Measurements from ENCODE around the gene KLHL22.

Gene KLHL22

GRCh38 chr22:20400606-20401375 is 94.8 kb downstream of the KLHL22 start:
- Histone ChIP-seq H4K20me1 (ENCODE audit: insufficient read depth) (no peaks in the 10 kb centered on the region), H2AFZ (ENCODE audit: low read depth) (no peak overlapping the region), H3K27ac (no peak overlapping the region), H3K36me3 (ENCODE audit: insufficient read depth) (no peaks in the 10 kb centered on the region), H3K4me3 (IDR thresholded peaks at IDR 0.05; ENCODE audit: insufficient read depth, low read depth, low read length) (no peak overlapping the region), H3K4me1 (ENCODE audit: low read depth, poor library complexity, severe bottlenecking) (no peaks in the 10 kb centered on the region), H3K4me2 (no peak overlapping the region), H3K79me2 (ENCODE audit: insufficient read depth, low read depth) (no peaks in the 10 kb centered on the region), H3K9ac (no peak overlapping the region), H3K27me3 (ENCODE audit: insufficient read depth, low read depth) (no peaks in the 10 kb centered on the region)
- TF ChIP-seq CTCF (conservative IDR thresholded peaks at IDR 0.05; ENCODE audit: low read depth, low read length), result no peak

- no peaks in the 10 kb centered on the region for H3K27me3 ChIP-seq (ENCODE audit: insufficient read depth, low read depth)
- H3K9ac ChIP-seq, result no peak overlapping the region
- no peaks in the 10 kb centered on the region for H4K20me1 ChIP-seq (ENCODE audit: insufficient read depth)
- H3K79me2 ChIP-seq (ENCODE audit: insufficient read depth, low read depth), result no peaks in the 10 kb centered on the region
- H3K4me2 ChIP-seq, result no peak overlapping the region
- no peak overlapping the region for H3K27ac ChIP-seq
- no peak overlapping the region for H3K4me3 ChIP-seq (IDR thresholded peaks at IDR 0.05; ENCODE audit: insufficient read depth, low read depth, low read length)
- H2AFZ ChIP-seq (ENCODE audit: low read depth), result no peak overlapping the region
- H3K36me3 ChIP-seq (ENCODE audit: insufficient read depth), result no peaks in the 10 kb centered on the region
- no peaks in the 10 kb centered on the region for H3K4me1 ChIP-seq (ENCODE audit: low read depth, poor library complexity, severe bottlenecking)
- TF ChIP-seq CTCF (conservative IDR thresholded peaks at IDR 0.05; ENCODE audit: low read depth, low read length), result no peak
These were observed 95.6 kb downstream of the KLHL22 start for GRCh38 chr22:20399866-20400605.

DNA sequence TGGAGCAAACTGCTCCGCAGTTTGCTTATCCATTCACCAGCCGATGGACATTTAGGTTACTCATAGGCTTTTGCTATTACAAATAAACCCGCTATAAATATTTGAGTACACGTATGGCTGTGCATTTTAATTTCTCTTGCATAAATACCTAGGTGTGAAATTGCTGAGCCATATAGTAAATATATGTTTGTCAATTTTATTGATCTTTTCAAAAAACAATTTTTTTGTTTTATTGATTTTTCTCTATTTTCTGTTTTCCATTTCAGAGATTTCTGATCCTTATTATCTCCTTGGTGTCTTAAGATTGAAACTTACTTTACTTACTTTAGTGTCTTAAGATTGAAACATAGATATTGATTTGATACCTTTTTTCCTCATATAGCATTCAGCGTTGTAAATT is 97.2 kb downstream of the KLHL22 start:
- no peaks in the 10 kb centered on the region for H3K27me3 ChIP-seq (ENCODE audit: insufficient read depth, low read depth)
- H4K20me1 ChIP-seq (ENCODE audit: insufficient read depth), result no peaks in the 10 kb centered on the region
- no peak for TF ChIP-seq CTCF (conservative IDR thresholded peaks at IDR 0.05; ENCODE audit: low read depth, low read length)
- H3K27ac ChIP-seq, result no peak overlapping the region
- no peak overlapping the region for H3K4me3 ChIP-seq (IDR thresholded peaks at IDR 0.05; ENCODE audit: insufficient read depth, low read depth, low read length)
- peaks cover 3% of the 10 kb centered on the region for H3K4me1 ChIP-seq (ENCODE audit: low read depth, poor library complexity, severe bottlenecking)
- H3K4me2 ChIP-seq, result no peak overlapping the region
- H3K9ac ChIP-seq, result no peak overlapping the region
- H3K36me3 ChIP-seq (ENCODE audit: insufficient read depth), result no peaks in the 10 kb centered on the region
- H3K79me2 ChIP-seq (ENCODE audit: insufficient read depth, low read depth), result no peaks in the 10 kb centered on the region
- H2AFZ ChIP-seq (ENCODE audit: low read depth), result no peak overlapping the region

- no peak overlapping the region for H2AFZ ChIP-seq (ENCODE audit: low read depth)
- TF ChIP-seq CTCF (conservative IDR thresholded peaks at IDR 0.05; ENCODE audit: low read depth, low read length), result no peak
- no peak overlapping the region for H3K4me2 ChIP-seq
- H3K4me3 ChIP-seq (IDR thresholded peaks at IDR 0.05; ENCODE audit: insufficient read depth, low read depth, low read length), result no peak overlapping the region
- H3K4me1 ChIP-seq (ENCODE audit: low read depth, poor library complexity, severe bottlenecking), result peaks cover 4% of the 10 kb centered on the region
- no peaks in the 10 kb centered on the region for H4K20me1 ChIP-seq (ENCODE audit: insufficient read depth)
- no peaks in the 10 kb centered on the region for H3K36me3 ChIP-seq (ENCODE audit: insufficient read depth)
- H3K27ac ChIP-seq, result no peak overlapping the region
- H3K9ac ChIP-seq, result no peak overlapping the region
- H3K27me3 ChIP-seq (ENCODE audit: insufficient read depth, low read depth), result no peaks in the 10 kb centered on the region
- H3K79me2 ChIP-seq (ENCODE audit: insufficient read depth, low read depth), result no peaks in the 10 kb centered on the region
These were observed 98.1 kb downstream of the KLHL22 start for GRCh38 chr22:20397498-20397897.

All from KMS-11 (cell line).